SK-N-SH treated with all-trans-retinoic acid at 6 μM for 48 hours (cell line): ENCODE data around the gene UVSSA.

Experiments
- BACH2 ChIP-seq: fragments of 250-450 bp; sonication (Bioruptor Pico); IDR thresholded peaks from 2 replicates; pipeline ENCODE4 v1.9.0; 2021; ENCODE audit warnings: mild to moderate bottlenecking, borderline replicate concordance
- CREB5 ChIP-seq: fragments of 250-450 bp; sonication (Bioruptor Pico); IDR thresholded peaks from 2 replicates; pipeline ENCODE4 v1.5.1; 2020; ENCODE audit warnings: low read depth, mild to moderate bottlenecking, moderate library complexity
- CSDC2 ChIP-seq: fragments of 250-450 bp; sonication (Bioruptor Pico); IDR thresholded peaks from 2 replicates; pipeline ENCODE4 v1.5.0; 2020; ENCODE audit warnings: mild to moderate bottlenecking, moderate library complexity
- CSRNP3 ChIP-seq: fragments of 250-450 bp; sonication (Bioruptor Pico); IDR thresholded peaks from 2 replicates; pipeline ENCODE4 v1.5.1; 2021; ENCODE audit warnings: mild to moderate bottlenecking, moderate library complexity
- GLIS3 ChIP-seq: fragments of 250-450 bp; sonication (Bioruptor Pico); IDR thresholded peaks from 2 replicates; pipeline ENCODE4 v1.5.0; 2020; ENCODE audit warnings: mild to moderate bottlenecking, moderate library complexity
- OSR1 ChIP-seq: fragments of 250-450 bp; sonication (Bioruptor Pico); IDR thresholded peaks from 2 replicates; pipeline ENCODE4 v1.8.0; 2022; ENCODE audit warnings: moderate library complexity, mild to moderate bottlenecking, inconsistent platforms
- PATZ1 ChIP-seq: fragments of 250-450 bp; sonication (Bioruptor Pico); IDR thresholded peaks from 2 replicates; pipeline ENCODE4 v1.8.0; 2020; ENCODE audit warnings: mild to moderate bottlenecking, moderate library complexity, borderline replicate concordance
- SNAI2 ChIP-seq: fragments of 250-450 bp; sonication (Bioruptor Pico); IDR thresholded peaks from 2 replicates; pipeline ENCODE4 v1.5.0; 2020; ENCODE audit warnings: mild to moderate bottlenecking, moderate library complexity
- TCF4 ChIP-seq: fragments of 250-450 bp; sonication (Bioruptor Pico); IDR thresholded peaks from 2 replicates; pipeline ENCODE4 v1.8.0; 2021; ENCODE audit warnings: mild to moderate bottlenecking, moderate library complexity, borderline replicate concordance
- TOX ChIP-seq: fragments of 250-450 bp; sonication (Bioruptor Pico); IDR thresholded peaks from 2 replicates; pipeline ENCODE4 v1.8.0; 2021; ENCODE audit warnings: mild to moderate bottlenecking, moderate library complexity, borderline replicate concordance
- ZC3H10 ChIP-seq: fragments of 250-450 bp; sonication (Bioruptor Pico); IDR thresholded peaks from 2 replicates; pipeline ENCODE4 v1.5.1; 2021; ENCODE audit warnings: mild to moderate bottlenecking, moderate library complexity
- ZFP30 ChIP-seq: fragments of 450-650 bp; formaldehyde crosslinking; IDR thresholded peaks from 2 replicates; pipeline ENCODE4 v1.5.0; 2022; ENCODE audit warnings: mild to moderate bottlenecking, moderate library complexity
- ZNF70 ChIP-seq: fragments of 450-650 bp; formaldehyde crosslinking; IDR thresholded peaks from 2 replicates; pipeline ENCODE4 v1.5.0; 2020; ENCODE audit warnings: mild to moderate bottlenecking, moderate library complexity
- ZNF8 ChIP-seq: fragments of 450-650 bp; formaldehyde crosslinking; IDR thresholded peaks from 2 replicates; pipeline ENCODE4 v1.5.0; 2020; ENCODE audit warnings: mild to moderate bottlenecking, moderate library complexity

- no peak for TF ChIP-seq TOX
- no peak for TF ChIP-seq CREB5 (CRISPR knock-in tag)
- TF ChIP-seq ZFP30 = no peak
- no peak for TF ChIP-seq SNAI2 (CRISPR knock-in tag)
- no peak for TF ChIP-seq TCF4
- TF ChIP-seq BACH2 = no peak
- TF ChIP-seq ZNF70 (CRISPR knock-in tag) = no peak
- TF ChIP-seq OSR1 = no peak
- TF ChIP-seq ZC3H10 (CRISPR knock-in tag) = no peak
- TF ChIP-seq PATZ1 (CRISPR knock-in tag) = no peak
- TF ChIP-seq GLIS3 (CRISPR knock-in tag) = no peak
- TF ChIP-seq ZNF8 = no peak
- TF ChIP-seq CSDC2 (CRISPR knock-in tag) = no peak
- no peak for TF ChIP-seq CSRNP3 (CRISPR knock-in tag)
These were observed 23.2 kb upstream of the UVSSA start for GRCh38 chr4:1323635-1324442.
